ENCODE data around the gene CNTF.

Gene CNTF

GRCh38 chr11:58578635-58579191 lies 43.8 kb upstream of the CNTF start, which contains the start of gene ZFP91:
ZFP91 (plus strand) TSS chr11:58579063; CDS start chr11:58579282, 219 bp downstream.
- Histone ChIP-seq H3K9ac (ENCODE audit: insufficient read length) (peak within 1 kb of the TSS; percentile 97), H3K4me3 (peak within 1 kb of the TSS; percentile 93), H3K36me3 (ENCODE audit: insufficient read depth, low read length) (peaks cover 28% of the 10 kb centered on the region), H3K9me3 (ENCODE audit: low read depth, low read length) (no peaks in the 10 kb centered on the region), H3K27ac (peak within 1 kb of the TSS; percentile 99)
- DNase-seq (ENCODE audit: low read depth, low spot score) = peak; percentile 86
- peak; percentile 72; the same call in 1 of the 2 replicates for TF ChIP-seq POLR2AphosphoS5 (IDR thresholded peaks at IDR 0.05; ENCODE audit: borderline replicate concordance, low read depth, low read length)
- no peak for TF ChIP-seq FOXP2 (optimal IDR thresholded peaks at IDR 0.05; ENCODE audit: control extremely low read depth, extremely low read length, insufficient read depth)
- no peak for TF ChIP-seq EZH2 (IDR thresholded peaks at IDR 0.05)

DNA sequence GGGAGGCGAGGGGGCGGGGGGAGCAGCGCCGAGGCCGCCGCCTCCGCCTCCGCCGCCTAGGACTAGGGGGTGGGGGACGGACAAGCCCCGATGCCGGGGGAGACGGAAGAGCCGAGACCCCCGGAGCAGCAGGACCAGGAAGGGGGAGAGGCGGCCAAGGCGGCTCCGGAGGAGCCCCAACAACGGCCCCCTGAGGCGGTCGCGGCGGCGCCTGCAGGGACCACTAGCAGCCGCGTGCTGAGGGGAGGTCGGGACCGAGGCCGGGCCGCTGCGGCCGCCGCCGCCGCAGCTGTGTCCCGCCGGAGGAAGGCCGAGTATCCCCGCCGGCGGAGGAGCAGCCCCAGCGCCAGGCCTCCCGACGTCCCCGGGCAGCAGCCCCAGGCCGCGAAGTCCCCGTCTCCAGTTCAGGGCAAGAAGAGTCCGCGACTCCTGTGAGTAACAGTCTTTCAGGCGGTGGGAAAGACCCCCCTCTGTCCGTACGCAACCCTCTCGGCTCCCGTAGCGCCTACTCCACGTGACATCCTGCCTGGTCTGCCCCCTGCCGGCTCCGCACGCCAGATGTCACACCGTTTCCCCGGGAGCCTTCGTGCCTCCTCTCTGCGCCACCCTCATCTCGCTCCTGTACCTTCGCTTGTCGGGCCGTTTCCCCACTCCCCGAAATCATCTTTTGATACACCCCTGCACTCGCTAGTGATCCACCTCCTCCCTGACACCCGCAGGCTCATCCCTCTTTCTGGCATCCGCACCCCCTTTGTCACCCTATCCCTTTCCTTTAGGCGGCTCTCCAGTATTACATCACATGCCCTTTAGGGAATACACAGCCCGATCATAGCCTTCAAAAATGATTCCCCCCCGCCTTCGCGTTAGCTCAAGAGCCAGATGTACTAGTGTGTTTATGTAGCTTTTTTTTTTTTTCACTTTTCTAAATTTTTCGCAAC lies 43.0 kb upstream of the CNTF start:
- Histone ChIP-seq H3K27ac (peak overlapping the region; percentile 97), H3K9me3 (ENCODE audit: low read depth, low read length) (no peaks in the 10 kb centered on the region), H3K36me3 (ENCODE audit: insufficient read depth, low read length) (peaks cover 34% of the 10 kb centered on the region), H3K4me3 (peak overlapping the region; percentile 92), H3K9ac (ENCODE audit: insufficient read length) (peak overlapping the region; percentile 93)
- DNase-seq (ENCODE audit: low read depth, low spot score) = peak; percentile 78
- TF ChIP-seq EZH2 (IDR thresholded peaks at IDR 0.05) = no peak
- TF ChIP-seq FOXP2 (optimal IDR thresholded peaks at IDR 0.05; ENCODE audit: control extremely low read depth, extremely low read length, insufficient read depth) = peak; percentile 56
- peak; percentile 92 for TF ChIP-seq POLR2AphosphoS5 (IDR thresholded peaks at IDR 0.05; ENCODE audit: borderline replicate concordance, low read depth, low read length)

DNA sequence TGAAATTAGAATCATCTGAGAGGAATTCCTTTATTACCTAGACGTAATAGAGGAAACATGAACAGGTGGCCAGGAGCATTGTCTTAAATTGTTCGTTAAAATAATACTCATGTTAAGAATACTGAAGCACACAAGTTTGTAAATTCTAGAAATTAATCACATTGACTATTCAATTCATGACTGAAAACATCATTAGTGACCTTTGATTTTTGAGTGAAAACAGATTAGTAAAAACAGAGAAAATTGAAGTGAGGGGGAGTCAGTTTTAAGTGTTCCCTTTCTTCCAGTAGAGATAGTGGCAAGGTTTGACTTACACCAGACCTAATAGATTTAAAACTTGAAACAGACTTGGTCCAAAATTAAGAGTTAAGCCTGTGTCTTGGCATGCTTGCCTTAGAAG lies 42.2 kb upstream of the CNTF start:
- TF ChIP-seq POLR2AphosphoS5 (IDR thresholded peaks at IDR 0.05; ENCODE audit: borderline replicate concordance, low read depth, low read length) = no peak
- TF ChIP-seq EZH2 (IDR thresholded peaks at IDR 0.05) = no peak
- Histone ChIP-seq H3K9ac (ENCODE audit: insufficient read length) (peak overlapping the region; percentile 93), H3K9me3 (ENCODE audit: low read depth, low read length) (no peaks in the 10 kb centered on the region), H3K4me3 (peak overlapping the region; percentile 92), H3K27ac (peak overlapping the region; percentile 97), H3K36me3 (ENCODE audit: insufficient read depth, low read length) (peaks cover 42% of the 10 kb centered on the region)
- no peak for DNase-seq (ENCODE audit: low read depth, low spot score)

DNA sequence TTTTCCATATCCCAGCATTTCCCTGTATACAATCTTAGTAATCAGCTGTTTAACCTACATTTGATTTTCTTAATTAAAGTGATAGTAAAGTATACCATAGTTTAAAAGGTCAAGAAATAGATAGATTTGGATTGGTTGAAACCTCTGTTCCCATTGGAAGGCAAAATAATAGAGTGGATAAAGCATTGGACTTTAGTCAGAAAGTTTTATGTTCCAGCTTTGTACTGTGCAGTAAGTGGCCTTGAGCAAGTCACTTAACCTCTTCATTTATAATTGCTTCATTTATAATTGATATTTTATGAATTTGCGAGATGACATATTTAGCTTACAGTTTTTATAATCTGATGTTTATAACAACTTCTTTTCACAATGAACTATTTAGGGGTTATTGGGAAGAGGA lies 40.0 kb upstream of the CNTF start:
- peak overlapping the region; percentile 34 for H3K4me3 ChIP-seq
- peaks cover 62% of the 10 kb centered on the region for H3K36me3 ChIP-seq (ENCODE audit: insufficient read depth, low read length)
- no peaks in the 10 kb centered on the region for H3K9me3 ChIP-seq (ENCODE audit: low read depth, low read length)
- no peak overlapping the region; the same call in 1 of the 2 replicates for H3K27ac ChIP-seq
- H3K9ac ChIP-seq (ENCODE audit: insufficient read length) = no peak overlapping the region
- no peak for DNase-seq (ENCODE audit: low read depth, low spot score)
- no peak for TF ChIP-seq FOXP2 (optimal IDR thresholded peaks at IDR 0.05; ENCODE audit: control extremely low read depth, extremely low read length, insufficient read depth)
- no peak for TF ChIP-seq EZH2 (IDR thresholded peaks at IDR 0.05)
- TF ChIP-seq POLR2AphosphoS5 (IDR thresholded peaks at IDR 0.05; ENCODE audit: borderline replicate concordance, low read depth, low read length) = no peak

- no peak overlapping the region for H3K27ac ChIP-seq
- H3K36me3 ChIP-seq (ENCODE audit: insufficient read depth, low read length) = peaks cover 61% of the 10 kb centered on the region
- no peak for DNase-seq (ENCODE audit: low read depth, low spot score)
- H3K4me3 ChIP-seq = no peak overlapping the region
- no peak overlapping the region for H3K9ac ChIP-seq (ENCODE audit: insufficient read length)
- H3K9me3 ChIP-seq (ENCODE audit: low read depth, low read length) = no peaks in the 10 kb centered on the region
- no peak for TF ChIP-seq EZH2 (IDR thresholded peaks at IDR 0.05)
- TF ChIP-seq POLR2AphosphoS5 (IDR thresholded peaks at IDR 0.05; ENCODE audit: borderline replicate concordance, low read depth, low read length) = no peak
- TF ChIP-seq FOXP2 (optimal IDR thresholded peaks at IDR 0.05; ENCODE audit: control extremely low read depth, extremely low read length, insufficient read depth) = no peak
These were observed 35.5 kb upstream of the CNTF start for GRCh38 chr11:58586998-58587397.

DNA sequence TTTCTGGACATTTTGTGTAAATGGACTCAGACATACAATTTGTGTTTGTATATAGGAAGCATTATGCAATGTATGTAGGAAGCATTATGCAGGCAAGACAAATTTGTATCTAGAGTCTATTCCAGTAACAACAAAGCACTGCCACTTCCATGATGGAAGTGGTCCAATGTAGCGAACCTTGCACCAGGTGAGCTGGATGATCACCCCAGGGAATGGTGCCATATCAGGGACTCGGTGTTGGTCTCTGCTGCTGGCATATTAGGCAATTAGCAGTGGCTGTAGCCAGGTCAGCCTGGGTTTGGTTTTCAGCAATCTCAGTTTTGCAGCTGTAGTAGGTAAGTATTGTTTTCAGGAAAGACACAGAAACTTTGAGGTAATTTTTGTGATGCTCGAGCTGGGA lies 30.8 kb upstream of the CNTF start:
- no peak for DNase-seq (ENCODE audit: low read depth, low spot score)
- TF ChIP-seq EZH2 (IDR thresholded peaks at IDR 0.05) (no peak), POLR2AphosphoS5 (IDR thresholded peaks at IDR 0.05; ENCODE audit: borderline replicate concordance, low read depth, low read length) (no peak), FOXP2 (optimal IDR thresholded peaks at IDR 0.05; ENCODE audit: control extremely low read depth, extremely low read length, insufficient read depth) (no peak)
- Histone ChIP-seq H3K4me3 (no peak overlapping the region), H3K9me3 (ENCODE audit: low read depth, low read length) (no peaks in the 10 kb centered on the region), H3K27ac (no peak overlapping the region), H3K36me3 (ENCODE audit: insufficient read depth, low read length) (peaks cover 26% of the 10 kb centered on the region), H3K9ac (ENCODE audit: insufficient read length) (no peak overlapping the region)

- H3K9ac ChIP-seq (ENCODE audit: insufficient read length) = no peak overlapping the region
- H3K9me3 ChIP-seq (ENCODE audit: low read depth, low read length) = no peaks in the 10 kb centered on the region
- TF ChIP-seq FOXP2 (optimal IDR thresholded peaks at IDR 0.05; ENCODE audit: control extremely low read depth, extremely low read length, insufficient read depth) (no peak), POLR2AphosphoS5 (IDR thresholded peaks at IDR 0.05; ENCODE audit: borderline replicate concordance, low read depth, low read length) (no peak), EZH2 (IDR thresholded peaks at IDR 0.05) (no peak)
- H3K4me3 ChIP-seq = no peak overlapping the region
- H3K27ac ChIP-seq = no peak overlapping the region
- no peak for DNase-seq (ENCODE audit: low read depth, low spot score)
- H3K36me3 ChIP-seq (ENCODE audit: insufficient read depth, low read length) = peaks cover 16% of the 10 kb centered on the region
These were observed 29.5 kb upstream of the CNTF start for GRCh38 chr11:58592760-58593472.

- H3K9ac ChIP-seq (ENCODE audit: insufficient read length) = no peak overlapping the region
- no peaks in the 10 kb centered on the region for H3K9me3 ChIP-seq (ENCODE audit: low read depth, low read length)
- no peak overlapping the region for H3K4me3 ChIP-seq
- no peak overlapping the region for H3K27ac ChIP-seq
- peaks cover 27% of the 10 kb centered on the region for H3K36me3 ChIP-seq (ENCODE audit: insufficient read depth, low read length)
- TF ChIP-seq FOXP2 (optimal IDR thresholded peaks at IDR 0.05; ENCODE audit: control extremely low read depth, extremely low read length, insufficient read depth) = no peak
- no peak for DNase-seq (ENCODE audit: low read depth, low spot score)
These were observed 27.6 kb upstream of the CNTF start for GRCh38 chr11:58594826-58595225.

Measured in SK-N-MC (cell line).